ENCODE measurements around the gene SOX6.

The SOX6 gene

GRCh38 chr11:16271258-16271657, 85.1 kb downstream of the SOX6 start:
- H3K4me1 ChIP-seq (ENCODE audit: insufficient read depth, low read length) = no peaks in the 10 kb centered on the region
- no peaks in the 10 kb centered on the region for H3K9me3 ChIP-seq (ENCODE audit: insufficient read depth, low read depth, low read length)
- H3K4me3 ChIP-seq (ENCODE audit: low read length) = no peak overlapping the region
- WGBS = no CpG with 5 or more reads among the region's 1 CpG
- no peaks in the 10 kb centered on the region for H3K27me3 ChIP-seq (ENCODE audit: insufficient read depth, low read length)
- H3K9ac ChIP-seq (ENCODE audit: low read depth, low read length) = no peak overlapping the region
- no peak overlapping the region for H3K27ac ChIP-seq (ENCODE audit: low read depth, low read length)
- no peaks in the 10 kb centered on the region for H3K36me3 ChIP-seq (ENCODE audit: insufficient read depth, low read length)

GRCh38 chr11:16266021-16266420, 90.3 kb downstream of the SOX6 start:
- H3K4me1 ChIP-seq (ENCODE audit: insufficient read depth, low read length) = no peaks in the 10 kb centered on the region
- H3K9me3 ChIP-seq (ENCODE audit: insufficient read depth, low read depth, low read length) = no peaks in the 10 kb centered on the region
- no peaks in the 10 kb centered on the region for H3K27me3 ChIP-seq (ENCODE audit: insufficient read depth, low read length)
- no peak overlapping the region for H3K27ac ChIP-seq (ENCODE audit: low read depth, low read length)
- no peak overlapping the region for H3K9ac ChIP-seq (ENCODE audit: low read depth, low read length)
- H3K36me3 ChIP-seq (ENCODE audit: insufficient read depth, low read length) = no peaks in the 10 kb centered on the region
- H3K4me3 ChIP-seq (ENCODE audit: low read length) = no peak overlapping the region

- Histone ChIP-seq H3K4me1 (ENCODE audit: insufficient read depth, low read length) (no peaks in the 10 kb centered on the region), H3K9me3 (ENCODE audit: insufficient read depth, low read depth, low read length) (no peaks in the 10 kb centered on the region)
- WGBS = 87% methylated on average over 3 of the region's 3 CpGs
Observed at GRCh38 chr11:16265022-16265421, 91.3 kb downstream of the SOX6 start.

DNA sequence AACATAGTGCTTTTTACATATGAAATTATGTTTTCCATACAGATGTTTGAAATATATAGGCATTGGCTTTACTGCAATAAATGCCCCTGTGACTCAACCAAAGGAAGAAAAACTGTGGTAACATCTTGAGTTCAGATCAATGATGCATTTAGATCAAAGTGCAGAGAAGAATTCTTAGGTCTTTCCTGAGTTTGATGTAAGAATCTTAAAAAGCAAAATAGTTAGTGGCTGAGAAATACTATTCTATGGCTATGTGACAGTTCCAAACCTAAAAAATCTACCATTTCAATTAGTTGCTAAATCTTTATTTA, 93.7 kb downstream of the SOX6 start:
- Histone ChIP-seq H3K27ac (ENCODE audit: low read depth, low read length) (no peak overlapping the region), H3K4me3 (ENCODE audit: low read length) (no peak overlapping the region), H3K9ac (ENCODE audit: low read depth, low read length) (no peak overlapping the region), H3K36me3 (ENCODE audit: insufficient read depth, low read length) (no peaks in the 10 kb centered on the region), H3K4me1 (ENCODE audit: insufficient read depth, low read length) (no peaks in the 10 kb centered on the region), H3K9me3 (ENCODE audit: insufficient read depth, low read depth, low read length) (no peaks in the 10 kb centered on the region), H3K27me3 (ENCODE audit: insufficient read depth, low read length) (no peaks in the 10 kb centered on the region)

More at GRCh38 chr11:16265022-16265421, 91.3 kb downstream of the SOX6 start:
- no peak overlapping the region for H3K27ac ChIP-seq (ENCODE audit: low read depth, low read length)
- H3K27me3 ChIP-seq (ENCODE audit: insufficient read depth, low read length) = no peaks in the 10 kb centered on the region
- no peak overlapping the region for H3K4me3 ChIP-seq (ENCODE audit: low read length)
- no peaks in the 10 kb centered on the region for H3K36me3 ChIP-seq (ENCODE audit: insufficient read depth, low read length)
- H3K9ac ChIP-seq (ENCODE audit: low read depth, low read length) = no peak overlapping the region

- Histone ChIP-seq H3K9ac (ENCODE audit: low read depth, low read length) (no peak overlapping the region), H3K27me3 (ENCODE audit: insufficient read depth, low read length) (no peaks in the 10 kb centered on the region), H3K4me1 (ENCODE audit: insufficient read depth, low read length) (no peaks in the 10 kb centered on the region), H3K4me3 (ENCODE audit: low read length) (no peak overlapping the region), H3K27ac (ENCODE audit: low read depth, low read length) (no peak overlapping the region), H3K36me3 (ENCODE audit: insufficient read depth, low read length) (no peaks in the 10 kb centered on the region), H3K9me3 (ENCODE audit: insufficient read depth, low read depth, low read length) (no peaks in the 10 kb centered on the region)
- WGBS = 73% methylated on average over 1 of the region's 3 CpGs
Observed at GRCh38 chr11:16261836-16262644, 94.3 kb downstream of the SOX6 start.

DNA sequence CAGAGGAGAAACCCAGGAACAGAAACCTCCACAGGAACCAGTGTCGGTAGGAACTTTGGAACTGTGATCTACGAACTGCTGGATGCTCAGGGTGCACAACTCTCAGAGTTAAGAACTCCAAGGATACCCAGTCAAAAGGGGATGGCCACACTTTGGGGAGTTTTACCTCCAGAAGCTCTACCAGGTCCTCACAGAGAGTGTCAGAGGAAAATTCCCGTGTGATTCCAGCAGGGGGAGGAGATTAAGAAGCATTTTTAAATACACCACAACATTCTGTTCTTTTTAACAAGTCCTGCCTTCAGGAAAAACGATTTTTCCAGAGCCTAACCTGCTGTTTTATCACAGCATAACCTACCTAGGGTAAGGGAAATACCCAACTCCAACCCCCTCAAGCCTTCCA, 104.0 kb downstream of the SOX6 start:
- H3K36me3 ChIP-seq (ENCODE audit: insufficient read depth, low read length) = no peaks in the 10 kb centered on the region
- H3K4me3 ChIP-seq (ENCODE audit: low read length) = no peak overlapping the region
- no peak overlapping the region for H3K9ac ChIP-seq (ENCODE audit: low read depth, low read length)
- no peak overlapping the region for H3K27ac ChIP-seq (ENCODE audit: low read depth, low read length)
- H3K9me3 ChIP-seq (ENCODE audit: insufficient read depth, low read depth, low read length) = peaks cover 4% of the 10 kb centered on the region; the same call in 1 of the 2 replicates
- H3K27me3 ChIP-seq (ENCODE audit: insufficient read depth, low read length) = 0 out of 2 replicates have a peak, but pooled peaks cover 2% of the 10 kb centered on the region
- 86% methylated on average over 3 of the region's 4 CpGs for WGBS
- H3K4me1 ChIP-seq (ENCODE audit: insufficient read depth, low read length) = no peaks in the 10 kb centered on the region

DNA sequence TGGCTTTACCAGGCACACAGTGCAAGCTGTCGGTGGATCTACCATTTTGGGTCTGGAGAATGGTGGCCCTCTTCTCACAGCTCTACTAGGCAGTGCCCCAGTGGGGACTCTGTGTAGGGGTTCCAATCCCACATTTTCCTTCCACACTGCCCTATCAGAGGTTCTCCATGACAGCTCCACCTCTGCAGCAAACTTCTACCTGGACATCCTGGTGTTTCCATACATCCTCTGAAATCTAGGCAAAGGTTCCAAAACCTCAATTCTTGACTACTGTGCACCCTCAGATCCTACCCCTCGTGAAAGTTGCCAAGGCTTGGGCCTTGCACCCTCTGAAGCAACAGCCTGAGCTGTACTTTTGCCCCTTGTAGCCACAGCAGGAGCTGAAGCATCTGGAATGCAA, 108.1 kb downstream of the SOX6 start:
- Histone ChIP-seq H3K4me1 (ENCODE audit: insufficient read depth, low read length) (no peaks in the 10 kb centered on the region), H3K9me3 (ENCODE audit: insufficient read depth, low read depth, low read length) (peaks cover 8% of the 10 kb centered on the region; the same call in 1 of the 2 replicates), H3K27me3 (ENCODE audit: insufficient read depth, low read length) (no peaks in the 10 kb centered on the region), H3K27ac (ENCODE audit: low read depth, low read length) (no peak overlapping the region), H3K36me3 (ENCODE audit: insufficient read depth, low read length) (no peaks in the 10 kb centered on the region), H3K4me3 (ENCODE audit: low read length) (no peak overlapping the region), H3K9ac (ENCODE audit: low read depth, low read length) (no peak overlapping the region)
- WGBS = 90% methylated on average over 2 of the region's 2 CpGs

GRCh38 chr11:16242806-16243205, 113.5 kb downstream of the SOX6 start:
- Histone ChIP-seq H3K9me3 (ENCODE audit: insufficient read depth, low read depth, low read length) (peaks cover 4% of the 10 kb centered on the region; the same call in 1 of the 2 replicates), H3K36me3 (ENCODE audit: insufficient read depth, low read length) (no peaks in the 10 kb centered on the region), H3K9ac (ENCODE audit: low read depth, low read length) (no peak overlapping the region), H3K27ac (ENCODE audit: low read depth, low read length) (no peak overlapping the region), H3K4me3 (ENCODE audit: low read length) (no peak overlapping the region), H3K27me3 (ENCODE audit: insufficient read depth, low read length) (no peaks in the 10 kb centered on the region), H3K4me1 (ENCODE audit: insufficient read depth, low read length) (no peaks in the 10 kb centered on the region)
- WGBS = 88% methylated on average over 2 of the region's 2 CpGs

DNA sequence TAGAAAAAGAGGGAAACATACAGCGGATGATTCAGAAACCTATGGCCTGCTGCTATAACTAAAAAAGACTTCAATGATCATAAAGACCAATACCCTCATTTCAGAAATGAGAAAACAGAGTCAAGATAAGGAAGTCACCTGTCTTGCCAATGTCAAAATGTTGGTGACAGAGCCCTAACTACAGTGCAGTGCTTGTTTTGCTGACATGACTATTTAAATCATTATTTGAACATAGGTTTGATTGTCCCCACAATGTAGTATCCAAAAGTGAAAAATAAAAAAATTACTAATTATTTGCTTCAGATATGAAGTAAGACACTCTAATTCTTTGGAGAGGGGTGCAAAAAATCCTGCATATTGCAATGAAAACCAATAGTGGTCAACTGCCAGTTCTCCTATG, 115.7 kb downstream of the SOX6 start:
- Histone ChIP-seq H3K9ac (ENCODE audit: low read depth, low read length) (no peak overlapping the region), H3K9me3 (ENCODE audit: insufficient read depth, low read depth, low read length) (peaks cover under 1% of the 10 kb centered on the region; the same call in 1 of the 2 replicates), H3K27ac (ENCODE audit: low read depth, low read length) (no peak overlapping the region), H3K4me3 (ENCODE audit: low read length) (no peak overlapping the region), H3K27me3 (ENCODE audit: insufficient read depth, low read length) (no peaks in the 10 kb centered on the region), H3K4me1 (ENCODE audit: insufficient read depth, low read length) (no peaks in the 10 kb centered on the region), H3K36me3 (ENCODE audit: insufficient read depth, low read length) (no peaks in the 10 kb centered on the region)
- 88% methylated on average over 1 of the region's 1 CpG for WGBS

DNA sequence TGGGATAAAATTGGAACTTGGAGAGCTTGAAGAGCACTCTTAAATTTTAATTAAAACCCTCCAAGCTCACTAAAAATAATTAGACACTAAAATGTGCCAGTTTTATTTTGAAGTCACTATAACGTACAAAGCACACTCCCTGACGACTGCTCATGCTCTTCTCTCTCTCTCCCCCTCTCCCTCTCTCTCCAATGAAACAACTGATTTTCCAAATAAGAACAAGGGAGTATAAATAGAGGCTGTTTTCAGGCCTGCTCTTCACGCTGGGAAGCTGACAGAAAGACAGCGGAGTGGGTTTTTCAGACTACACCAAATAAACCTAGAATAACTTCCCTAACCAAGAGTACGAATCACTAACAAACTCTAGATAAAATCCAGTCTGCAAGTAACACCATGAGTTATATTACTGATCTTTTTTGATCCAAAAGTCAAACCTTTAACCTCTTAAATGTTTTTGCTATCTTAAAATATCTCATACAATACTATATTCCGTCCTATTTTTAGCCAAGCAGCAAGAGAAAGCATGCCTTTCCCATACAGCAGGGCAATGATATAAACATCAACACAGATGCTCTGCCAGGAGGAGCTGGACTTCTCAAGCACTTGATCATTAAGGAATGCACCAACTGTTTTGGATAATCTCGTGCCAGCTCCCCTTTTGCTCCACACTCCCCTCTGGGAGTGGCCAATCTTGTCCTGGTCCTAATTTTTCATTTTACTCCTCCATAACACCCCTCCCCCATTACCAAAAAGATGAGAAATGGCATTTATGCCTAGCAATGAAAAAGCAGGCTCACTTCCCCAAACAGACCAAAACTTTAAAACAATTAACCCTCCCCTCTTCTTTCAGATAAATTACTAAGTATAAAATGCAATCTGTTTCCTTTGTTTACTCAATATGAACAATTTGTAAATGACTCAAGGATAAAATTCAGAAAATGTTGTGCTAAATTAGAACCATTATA, 116.9 kb downstream of the SOX6 start:
- Histone ChIP-seq H3K27ac (ENCODE audit: low read depth, low read length) (no peak overlapping the region), H3K4me1 (ENCODE audit: insufficient read depth, low read length) (no peaks in the 10 kb centered on the region), H3K36me3 (ENCODE audit: insufficient read depth, low read length) (no peaks in the 10 kb centered on the region), H3K9me3 (ENCODE audit: insufficient read depth, low read depth, low read length) (no peaks in the 10 kb centered on the region), H3K9ac (ENCODE audit: low read depth, low read length) (no peak overlapping the region), H3K27me3 (ENCODE audit: insufficient read depth, low read length) (no peaks in the 10 kb centered on the region), H3K4me3 (ENCODE audit: low read length) (no peak overlapping the region)
- WGBS = 88% methylated on average over 7 of the region's 7 CpGs

DNA sequence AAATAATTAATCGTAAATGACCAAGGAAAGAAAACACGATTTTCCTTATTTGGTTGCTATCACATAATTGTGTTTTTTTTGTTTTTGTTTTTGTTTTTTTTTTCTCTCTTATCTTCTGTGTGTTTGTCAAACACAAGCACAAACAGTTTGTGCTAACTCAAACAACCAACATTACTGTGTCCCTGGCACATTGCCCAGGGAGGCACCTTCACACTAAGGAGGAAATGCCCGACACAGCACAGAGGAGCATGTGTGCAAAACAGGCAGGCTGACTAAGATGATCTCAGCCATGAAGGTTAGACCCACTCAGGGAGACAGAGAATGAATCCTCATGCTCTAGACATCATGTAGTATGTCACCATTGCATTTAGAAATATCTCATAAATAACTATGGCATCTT, 130.1 kb downstream of the SOX6 start:
- WGBS = 32% methylated on average over 1 of the region's 3 CpGs
- Histone ChIP-seq H3K9me3 (ENCODE audit: insufficient read depth, low read depth, low read length) (no peaks in the 10 kb centered on the region), H3K27me3 (ENCODE audit: insufficient read depth, low read length) (no peaks in the 10 kb centered on the region), H3K9ac (ENCODE audit: low read depth, low read length) (no peak overlapping the region), H3K36me3 (ENCODE audit: insufficient read depth, low read length) (no peaks in the 10 kb centered on the region), H3K27ac (ENCODE audit: low read depth, low read length) (no peak overlapping the region), H3K4me3 (ENCODE audit: low read length) (no peak overlapping the region), H3K4me1 (ENCODE audit: insufficient read depth, low read length) (0 out of 2 replicates have a peak, but pooled peaks cover 8% of the 10 kb centered on the region)

All from HUES64 (cell line).